Left renal pelvis (tissue), 4 donors: ENCODE results near the gene CRCP. TPM values are rescaled to one million over a fixed set of nuclear protein-coding genes. Genes with fewer than 3 reads are reported as not detected.

Source experiments
- DNase-seq, 4 donors: peaks; one replicate each; pipeline ENCODE4 v3.0.0-alpha.2; 2013; ENCODE audit warnings: low read depth in 4 of 4, low spot score in 3 of 4
- polyA plus RNA-seq, 4 donors: library from polyadenylated mRNA; unstranded; fragments of 120-200 nt; gene quantifications; one replicate each; pipeline ENCODE4 v1.2.1, GENCODE V29; 2013; ENCODE audit not compliant: insufficient read length in 4 of 4

Gene CRCP
- polyA plus RNA-seq, 4 donors, result 21.7 to 33.5 (median 27.1) TPM

GRCh38 chr7:66186991-66187390 is 72.3 kb downstream of the CRCP start:
- DNase-seq, result no peak

GRCh38 chr7:66187905-66188304 is 73.3 kb downstream of the CRCP start:
- DNase-seq, result no peak

- no peak for DNase-seq
These were observed 74.0 kb downstream of the CRCP start for GRCh38 chr7:66188645-66189044.

- DNase-seq, result no peak
These were observed 75.3 kb downstream of the CRCP start for GRCh38 chr7:66189695-66190503.

- no peak for DNase-seq
These were observed 75.8 kb downstream of the CRCP start for GRCh38 chr7:66190504-66190857.

GRCh38 chr7:66193146-66193725 is 78.6 kb downstream of the CRCP start:
- no peak for DNase-seq

- DNase-seq, result no peak
These were observed 83.8 kb downstream of the CRCP start for GRCh38 chr7:66198469-66198868.

GRCh38 chr7:66198956-66199355 is 84.3 kb downstream of the CRCP start:
- no peak for DNase-seq

GRCh38 chr7:66202441-66202840 is 87.8 kb downstream of the CRCP start:
- DNase-seq, result no peak

Other genes with a start within 250 kb of the CRCP start
- gene VKORC1L1, start 241.8 kb upstream of the CRCP start, polyA plus RNA-seq, result 10 to 100 TPM; 32.4 to 39.7 (median 34.8) TPM
- gene GUSB, start 132.6 kb upstream of the CRCP start, polyA plus RNA-seq, result 10 to 100 TPM; 60.2 to 83.7 (median 73.7) TPM
- gene ASL, start 39.0 kb upstream of the CRCP start, polyA plus RNA-seq, result 10 to 100 TPM; 13.8 to 37.4 (median 29.1) TPM
- gene TPST1, start 90.5 kb downstream of the CRCP start, polyA plus RNA-seq, result 10 to 100 TPM; 35.4 to 51.4 (median 41.8) TPM